GM12878 (cell line): Measurements from ENCODE around the gene XRCC4. TPM values are rescaled to one million over a fixed set of nuclear protein-coding genes. Genes with fewer than 3 reads are reported as not detected.

Experiments
- ATAC-seq: fragments of 200-7000 bp; cut with Tn5 transposase; 3 replicates; pipeline ENCODE4 v1.9.1; 2020; ENCODE audit warnings: mild to moderate bottlenecking, moderate library complexity
- BruUV-seq: library from RNA; stranded (reverse); fragments of 400-500 nt; replicated peaks from 2 replicates; lab custom pipeline; 2021; lab: Mats Ljungman, UMichigan
- CTCF ChIA-PET: fragments of 300-600 bp; sonication (Branson Sonifier 250); formaldehyde crosslinking; extraction: SDS; loops from one replicate; lab custom pipeline; 2021; ENCODE audit warnings: inconsistent platforms; lab: Yijun Ruan, JAX
- POLR2A ChIA-PET: fragments of 350-600 bp; formaldehyde crosslinking; extraction: SDS; loops from one replicate; lab custom pipeline; 2021; ENCODE audit warnings: inconsistent platforms; lab: Charles Lee
- RAD21 ChIA-PET: fragments of 300-600 bp; sonication (Branson Sonifier 250); formaldehyde crosslinking; loops from one replicate; lab custom pipeline; 2023; ENCODE audit warnings: antibody characterized with exemption; ENCODE audit not compliant: unreplicated experiment; lab: Charles Lee
- SMC1A ChIA-PET: fragments of 300-600 bp; sonication (Branson Sonifier 250); formaldehyde crosslinking; loops from one replicate; lab custom pipeline; 2023; ENCODE audit not compliant: unreplicated experiment, uncharacterized antibody; lab: Charles Lee
- DNase-seq: peaks from one replicate; pipeline ENCODE4 v3.0.0-alpha.2; 2011; ENCODE audit warnings: low read depth, low spot score
- FAIRE-seq: peaks from 3 replicates; lab custom pipeline; 2011; peaks lifted over from hg19 to GRCh38; lab: Jason Lieb, UNC
- H2AFZ ChIP-seq: 2 replicates; pipeline ENCODE4 v1.6.0; 2011; ENCODE audit warnings: low read depth, low read length, control low read depth; ENCODE audit not compliant: control insufficient read depth
- H3K27ac ChIP-seq: 2 replicates; pipeline ENCODE4 v1.5.1; 2011; ENCODE audit warnings: control low read depth; ENCODE audit not compliant: control insufficient read depth, insufficient read depth
- H3K27me3 ChIP-seq, 2 experiments: replicated peaks in 1 of 2; 2 replicates each; pipeline versions ENCODE4 v1.6.0 to v1.6.1; 2011; ENCODE audit warnings: low read length in 1 of 2; ENCODE audit not compliant: control insufficient read depth in 2 of 2, insufficient read depth in 2 of 2
- H3K36me3 ChIP-seq, 2 experiments: 2 replicates each; pipeline ENCODE4 v1.5.1; 2011; ENCODE audit warnings: low read length in 1 of 2; ENCODE audit not compliant: control insufficient read depth in 2 of 2, insufficient read depth in 2 of 2
- H3K4me1 ChIP-seq: 2 replicates; pipeline ENCODE4 v1.6.1; 2011; ENCODE audit warnings: mild to moderate bottlenecking, low read length, moderate library complexity, mixed read lengths; ENCODE audit not compliant: control insufficient read depth, insufficient read depth
- H3K4me2 ChIP-seq: 2 replicates; pipeline ENCODE4 v1.6.0; 2011; ENCODE audit warnings: control low read depth; ENCODE audit not compliant: control insufficient read depth, insufficient read depth
- H3K4me3 ChIP-seq: fragments of 200-600 bp; sonication (generic); 2 replicates; pipeline ENCODE4 v1.5.1; 2016
- H3K79me2 ChIP-seq: 2 replicates; pipeline ENCODE4 v1.6.0; 2011; ENCODE audit warnings: low read length; ENCODE audit not compliant: control insufficient read depth, insufficient read depth
- H3K9ac ChIP-seq: 2 replicates; pipeline ENCODE4 v1.8.0; 2011; ENCODE audit warnings: low read length, control low read depth, mixed read lengths; ENCODE audit not compliant: control insufficient read depth, insufficient read depth
- H3K9me3 ChIP-seq: replicated peaks from 3 replicates; pipeline ENCODE4 v1.5.1; 2011; ENCODE audit warnings: mild to moderate bottlenecking, low read length; ENCODE audit not compliant: control insufficient read depth, insufficient read depth
- H4K20me1 ChIP-seq: 2 replicates; pipeline ENCODE4 v1.6.0; 2011; ENCODE audit not compliant: control insufficient read depth, insufficient read depth
- ATF2 ChIP-seq: IDR thresholded peaks from 2 replicates; pipeline ENCODE4 v1.6.1; 2012; ENCODE audit warnings: low read length, inconsistent platforms
- ATF7 ChIP-seq: fragments of 450-650 bp; IDR thresholded peaks from 2 replicates; pipeline ENCODE4 v1.6.1; 2016; ENCODE audit warnings: low read depth, mild to moderate bottlenecking
- CHD2 ChIP-seq: IDR thresholded peaks from 2 replicates; pipeline ENCODE4 v1.6.1; 2011; ENCODE audit warnings: low read depth, low read length, improper control_type of control experiment, borderline replicate concordance
- E4F1 ChIP-seq: fragments of 450-650 bp; IDR thresholded peaks from 2 replicates; pipeline ENCODE4 v1.6.1; 2018; ENCODE audit warnings: borderline replicate concordance, mild to moderate bottlenecking; ENCODE audit not compliant: partially characterized antibody
- ESRRA ChIP-seq: IDR thresholded peaks from 2 replicates; pipeline ENCODE4 v1.6.1; 2012; ENCODE audit warnings: mild to moderate bottlenecking, low read length, improper control_type of control experiment
- HDAC2 ChIP-seq: fragments of 200-600 bp; sonication (generic); IDR thresholded peaks from 2 replicates; pipeline ENCODE4 v1.6.1; 2017
- KDM1A ChIP-seq: fragments of 200-600 bp; sonication (generic); IDR thresholded peaks from 2 replicates; pipeline ENCODE4 v1.6.1; 2016; ENCODE audit warnings: borderline replicate concordance
- NRF1 ChIP-seq: conservative IDR thresholded peaks from 2 replicates; pipeline ENCODE4 v1.6.1; 2011; ENCODE audit warnings: mild to moderate bottlenecking, low read depth, low read length, improper control_type of control experiment
- PML ChIP-seq: IDR thresholded peaks from 2 replicates; pipeline ENCODE4 v1.6.1; 2012; ENCODE audit warnings: low read length, inconsistent platforms
- POLR2AphosphoS5 ChIP-seq: IDR thresholded peaks from 2 replicates; pipeline ENCODE4 v1.6.1; 2011; ENCODE audit warnings: mild to moderate bottlenecking, low read length, inconsistent platforms
- SIN3A ChIP-seq: IDR thresholded peaks from 2 replicates; pipeline ENCODE4 v1.6.1; 2012; ENCODE audit warnings: low read depth, low read length, improper control_type of control experiment
- SMAD5 ChIP-seq: IDR thresholded peaks from 2 replicates; pipeline ENCODE4 v1.6.1; 2016; ENCODE audit warnings: antibody characterized with exemption, low read depth
- SUPT20H ChIP-seq: IDR thresholded peaks from 2 replicates; pipeline ENCODE4 v1.6.1; 2011; ENCODE audit warnings: low read depth, mild to moderate bottlenecking, low read length, moderate library complexity, borderline replicate concordance; ENCODE audit not compliant: control insufficient read depth
- YBX1 ChIP-seq: fragments of 450-650 bp; IDR thresholded peaks from 2 replicates; pipeline ENCODE4 v1.6.1; 2016; ENCODE audit warnings: antibody characterized with exemption
- WGBS: methylation state at CpG from one replicate; pipeline ENCODE4 v1.1.6; 2016; ENCODE audit warnings: low lambda C conversion rate; ENCODE audit not compliant: insufficient replicate concordance, insufficient coverage; ENCODE audit errors: missing lambda C conversion rate; 5-methylcytosine and 5-hydroxymethylcytosine counted together
- in situ Hi-C: fragments of 300-500 bp; cut with MboI; formaldehyde crosslinking; loops from 9 replicates; pipeline ENCODE4 v1.14.3; 2018; ENCODE audit warnings: mixed read lengths
- intact Hi-C: fragments of 100-400 bp; cut with micrococcal nuclease; formaldehyde crosslinking; loops from one replicate; pipeline ENCODE4 v1.14.2; 2022; ENCODE audit not compliant: unreplicated experiment
- polyA plus RNA-seq, 11 experiments: library from polyadenylated mRNA; depleted of rRNA in 4 of 11; unstranded in 6 of 11; stranded (reverse) in 5 of 11; fragments of >200 nt; fragmentation: Nextera tagmentation in 4 of 11; fragmentation: Illumina TruSeq in 1 of 11; extraction: Ambion mirVana in 4 of 11; extraction: Trizol in 1 of 11; gene quantifications; 1 replicate in 1 of 11; 2 replicates in 10 of 11; pipeline versions ENCODE4 v1.2.1 to v1.2.3, GENCODE V29; 2011 to 2016; ENCODE audit warnings: inconsistent platforms in 2 of 11, missing spikeins in 2 of 11, low read depth in 1 of 11
- total RNA-seq, 4 experiments: library from RNA; depleted of rRNA in 3 of 4; stranded (reverse); fragments of >200 nt in 3 of 4; fragmentation: Illumina TruSeq in 1 of 4; extraction: Trizol in 1 of 4; gene quantifications; 2 replicates each; pipeline versions ENCODE4 v1.2.1 to v1.2.3, GENCODE V29; 2013 to 2021
- TF ChIP-seq, protein P1 (sequence below): fragments of 450-650 bp; IDR thresholded peaks from 2 replicates; pipeline ENCODE4 v1.6.1; 2017; ENCODE audit warnings: mild to moderate bottlenecking, moderate library complexity

XRCC4 gene
- total and polyA plus RNA-seq, 10 of the 15 experiments (the other 5 are each of a cell fraction or from before 2014, with no cell fraction given), result 12.1 to 53.6 (median 25.8) TPM

- no peak overlapping the region for H3K4me2 ChIP-seq
- ChIA-PET CTCF (no interaction called here), RAD21 (no interaction called here), POLR2A (no interaction called here), SMC1A (no interaction called here)
- no peaks in the 10 kb centered on the region for H3K36me3 ChIP-seq
- no peak overlapping the region for H2AFZ ChIP-seq
- FAIRE-seq (no peak), DNase-seq (no peak), ATAC-seq (no peak)
- H3K4me3 ChIP-seq, result no peak overlapping the region
- no TSS peak for BruUV-seq
- H3K9me3 ChIP-seq, result no peaks in the 10 kb centered on the region
- no peak overlapping the region for H3K9ac ChIP-seq
- WGBS, result 65% methylated on average over 4 of the region's 4 CpGs
- no peak overlapping the region for H3K27ac ChIP-seq
- in situ Hi-C loops, result no loop called here
- no peaks in the 10 kb centered on the region for H3K4me1 ChIP-seq
- TF ChIP-seq, protein P1, sequence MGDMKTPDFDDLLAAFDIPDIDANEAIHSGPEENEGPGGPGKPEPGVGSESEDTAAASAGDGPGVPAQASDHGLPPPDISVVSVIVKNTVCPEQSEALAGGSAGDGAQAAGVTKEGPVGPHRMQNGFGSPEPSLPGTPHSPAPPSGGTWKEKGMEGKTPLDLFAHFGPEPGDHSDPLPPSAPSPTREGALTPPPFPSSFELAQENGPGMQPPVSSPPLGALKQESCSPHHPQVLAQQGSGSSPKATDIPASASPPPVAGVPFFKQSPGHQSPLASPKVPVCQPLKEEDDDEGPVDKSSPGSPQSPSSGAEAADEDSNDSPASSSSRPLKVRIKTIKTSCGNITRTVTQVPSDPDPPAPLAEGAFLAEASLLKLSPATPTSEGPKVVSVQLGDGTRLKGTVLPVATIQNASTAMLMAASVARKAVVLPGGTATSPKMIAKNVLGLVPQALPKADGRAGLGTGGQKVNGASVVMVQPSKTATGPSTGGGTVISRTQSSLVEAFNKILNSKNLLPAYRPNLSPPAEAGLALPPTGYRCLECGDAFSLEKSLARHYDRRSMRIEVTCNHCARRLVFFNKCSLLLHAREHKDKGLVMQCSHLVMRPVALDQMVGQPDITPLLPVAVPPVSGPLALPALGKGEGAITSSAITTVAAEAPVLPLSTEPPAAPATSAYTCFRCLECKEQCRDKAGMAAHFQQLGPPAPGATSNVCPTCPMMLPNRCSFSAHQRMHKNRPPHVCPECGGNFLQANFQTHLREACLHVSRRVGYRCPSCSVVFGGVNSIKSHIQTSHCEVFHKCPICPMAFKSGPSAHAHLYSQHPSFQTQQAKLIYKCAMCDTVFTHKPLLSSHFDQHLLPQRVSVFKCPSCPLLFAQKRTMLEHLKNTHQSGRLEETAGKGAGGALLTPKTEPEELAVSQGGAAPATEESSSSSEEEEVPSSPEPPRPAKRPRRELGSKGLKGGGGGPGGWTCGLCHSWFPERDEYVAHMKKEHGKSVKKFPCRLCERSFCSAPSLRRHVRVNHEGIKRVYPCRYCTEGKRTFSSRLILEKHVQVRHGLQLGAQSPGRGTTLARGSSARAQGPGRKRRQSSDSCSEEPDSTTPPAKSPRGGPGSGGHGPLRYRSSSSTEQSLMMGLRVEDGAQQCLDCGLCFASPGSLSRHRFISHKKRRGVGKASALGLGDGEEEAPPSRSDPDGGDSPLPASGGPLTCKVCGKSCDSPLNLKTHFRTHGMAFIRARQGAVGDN, result no peak
- TF ChIP-seq KDM1A (no peak), ATF2 (no peak), SUPT20H (no peak), ESRRA (no peak), HDAC2 (no peak), SIN3A (no peak), PML (no peak), YBX1 (no peak), POLR2AphosphoS5 (no peak), CHD2 (no peak), NRF1 (no peak), ATF7 (no peak), E4F1 (no peak), SMAD5 (no peak)
- no peaks in the 10 kb centered on the region for H3K27me3 ChIP-seq
- no peaks in the 10 kb centered on the region for H4K20me1 ChIP-seq
- intact Hi-C loops, result no loop called here
- H3K79me2 ChIP-seq, result no peaks in the 10 kb centered on the region
Observed at GRCh38 chr5:83385812-83386211, 308.5 kb downstream of the XRCC4 start.
